Measurements from ENCODE around the gene RALGPS2. TPM values are rescaled to one million over a fixed set of nuclear protein-coding genes. Genes with fewer than 3 reads are reported as not detected.

The RALGPS2 gene
- total and polyA plus RNA-seq, 2 of the 13 experiments (the other 11 are each of a cell fraction or from before 2014, with no cell fraction given) = 15.6 to 36.0 TPM

GRCh38 chr1:178871551-178872320 is 146.7 kb downstream of the RALGPS2 start (continued):
- peak; percentile 79 for TF ChIP-seq PPARG (CRISPR knock-in tag; conservative IDR thresholded peaks at IDR 0.05)
- no peak for TF ChIP-seq TEAD3 (CRISPR knock-in tag; optimal IDR thresholded peaks at IDR 0.05; ENCODE audit: borderline replicate concordance)
- no peak for TF ChIP-seq MZF1 (CRISPR knock-in tag; IDR thresholded peaks at IDR 0.05; ENCODE audit: borderline replicate concordance)
- peak; percentile 46; the same call in 1 of the 2 replicates for TF ChIP-seq FOXA3 (CRISPR knock-in tag; IDR thresholded peaks at IDR 0.05)
- no peak for TF ChIP-seq ZNF296 (CRISPR knock-in tag; conservative IDR thresholded peaks at IDR 0.05)
- peak in 1 of 2 experiments; percentile 41; a peak in 1 of 4 replicates for TF ChIP-seq EP300 (IDR thresholded peaks at IDR 0.05; ENCODE audit: low read depth in 2 of 2, low read length in 2 of 2)
- no peak for TF ChIP-seq EP300 (CRISPR knock-in tag; IDR thresholded peaks at IDR 0.05; ENCODE audit: borderline replicate concordance)
- no peak for TF ChIP-seq TSC22D2 (CRISPR knock-in tag; IDR thresholded peaks at IDR 0.05; ENCODE audit: borderline replicate concordance)
- TF ChIP-seq NFIB (CRISPR knock-in tag; IDR thresholded peaks at IDR 0.05; ENCODE audit: borderline replicate concordance) = no peak
- TF ChIP-seq, protein P1, sequence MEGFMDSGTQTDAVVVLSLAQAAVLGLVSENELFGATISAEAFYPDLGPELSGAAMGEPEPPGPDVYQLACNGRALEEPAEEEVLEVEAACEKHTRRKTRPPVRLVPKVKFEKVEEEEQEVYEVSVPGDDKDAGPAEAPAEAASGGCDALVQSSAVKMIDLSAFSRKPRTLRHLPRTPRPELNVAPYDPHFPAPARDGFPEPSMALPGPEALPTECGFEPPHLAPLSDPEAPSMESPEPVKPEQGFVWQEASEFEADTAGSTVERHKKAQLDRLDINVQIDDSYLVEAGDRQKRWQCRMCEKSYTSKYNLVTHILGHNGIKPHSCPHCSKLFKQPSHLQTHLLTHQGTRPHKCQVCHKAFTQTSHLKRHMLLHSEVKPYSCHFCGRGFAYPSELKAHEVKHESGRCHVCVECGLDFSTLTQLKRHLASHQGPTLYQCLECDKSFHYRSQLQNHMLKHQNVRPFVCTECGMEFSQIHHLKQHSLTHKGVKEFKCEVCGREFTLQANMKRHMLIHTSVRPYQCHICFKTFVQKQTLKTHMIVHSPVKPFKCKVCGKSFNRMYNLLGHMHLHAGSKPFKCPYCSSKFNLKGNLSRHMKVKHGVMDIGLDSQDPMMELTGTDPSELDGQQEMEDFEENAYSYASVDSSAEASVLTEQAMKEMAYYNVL (CRISPR knock-in tag; IDR thresholded peaks at IDR 0.05; ENCODE audit: borderline replicate concordance) = no peak
- TF ChIP-seq HMGA1 (CRISPR knock-in tag; conservative IDR thresholded peaks at IDR 0.05) = no peak
- TF ChIP-seq ZBTB21 (CRISPR knock-in tag; IDR thresholded peaks at IDR 0.05) = no peak
- no peak for TF ChIP-seq ZNF792 (CRISPR knock-in tag; IDR thresholded peaks at IDR 0.05)
- no peak for TF ChIP-seq SMYD3 (CRISPR knock-in tag; IDR thresholded peaks at IDR 0.05)
- TF ChIP-seq THYN1 (CRISPR knock-in tag; IDR thresholded peaks at IDR 0.05; ENCODE audit: borderline replicate concordance, low read depth) = no peak
- TF ChIP-seq PAX8 (CRISPR knock-in tag; IDR thresholded peaks at IDR 0.05; ENCODE audit: borderline replicate concordance) = no peak
- no peak for TF ChIP-seq TAF1 (CRISPR knock-in tag; IDR thresholded peaks at IDR 0.05)
- no peak for TF ChIP-seq SYNCRIP (IDR thresholded peaks at IDR 0.05; ENCODE audit: insufficient read depth, low read depth, low read length)
- no peak for TF ChIP-seq ARID3A (IDR thresholded peaks at IDR 0.05; ENCODE audit: low read depth, low read length)
- no peak for TF ChIP-seq ZMYM2 (CRISPR knock-in tag; IDR thresholded peaks at IDR 0.05)
- TF ChIP-seq ZNF567 (CRISPR knock-in tag; IDR thresholded peaks at IDR 0.05; ENCODE audit: borderline replicate concordance) = no peak
- no peak for TF ChIP-seq HNRNPL (IDR thresholded peaks at IDR 0.05; ENCODE audit: low read depth, low read length)
- TF ChIP-seq KLF11 (CRISPR knock-in tag; IDR thresholded peaks at IDR 0.05) = no peak

Measured in HepG2 (cell line).